Activated T-cell treated with anti-CD3 and anti-CD28 coated beads, Interleukin-2, amount 50 U/mL, for 24 hours (primary cell): Measurements from ENCODE around the gene UGT1A3.
"Not testable (repeated sequence)": the region's sequence is repeated elsewhere in the genome, so short reads cannot be mapped to it uniquely, and the experiment has no call there.

Experiments used
- DNase-seq: peaks from one replicate; pipeline ENCODE4 v3.0.0-alpha.2; 2020
- H3K27ac Mint-ChIP-seq: 2 replicates; pipeline ENCODE4 v1.8.0; 2020; ENCODE audit warnings: mild to moderate bottlenecking, mixed read lengths
- H3K27me3 Mint-ChIP-seq: 2 replicates; pipeline ENCODE4 v1.8.0; 2020; ENCODE audit warnings: mixed read lengths
- H3K36me3 Mint-ChIP-seq: 2 replicates; pipeline ENCODE4 v1.8.0; 2020; ENCODE audit warnings: low read depth, mixed read lengths
- H3K4me1 Mint-ChIP-seq: 2 replicates; pipeline ENCODE4 v1.8.0; 2020; ENCODE audit warnings: low read depth, mixed read lengths
- H3K4me3 Mint-ChIP-seq: 2 replicates; pipeline ENCODE4 v1.8.0; 2020; ENCODE audit warnings: mild to moderate bottlenecking, moderate library complexity, mixed read lengths
- H3K9me3 Mint-ChIP-seq: 2 replicates; pipeline ENCODE4 v1.8.0; 2020; ENCODE audit warnings: mixed read lengths

Gene UGT1A3

DNA sequence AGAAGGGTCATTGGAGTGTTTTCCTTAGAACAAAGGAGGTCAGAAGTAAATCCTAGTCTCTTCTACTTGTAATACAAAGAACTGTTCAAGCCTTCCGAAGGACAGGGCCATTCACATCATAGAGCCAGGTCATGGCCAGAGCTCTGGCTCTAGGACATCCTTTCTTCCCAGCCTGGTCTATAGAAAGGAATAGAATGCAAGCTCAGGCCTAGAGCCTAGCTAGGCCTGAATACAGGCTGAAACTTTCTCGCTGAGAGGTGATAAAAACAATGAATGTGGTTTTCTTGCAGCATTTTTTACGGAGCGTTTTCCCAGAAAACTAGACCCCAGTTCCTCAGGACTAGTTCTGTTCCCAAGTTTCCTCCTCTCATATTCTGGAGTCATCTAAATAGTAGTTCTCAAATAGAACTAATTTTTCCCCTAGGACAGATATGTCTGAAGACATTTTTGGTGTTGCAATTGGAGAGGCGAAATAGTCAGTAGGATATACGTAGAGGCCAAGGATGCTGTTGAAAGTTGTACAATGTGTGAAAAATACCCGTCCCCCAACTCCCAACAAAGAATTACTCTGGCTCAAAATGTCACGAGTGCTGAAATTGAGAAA is 29.3 kb upstream of the UGT1A3 start:
- Mint-ChIP-seq H3K27ac (no peak overlapping the region), H3K9me3 (peaks cover 2% of the 10 kb centered on the region), H3K36me3 (no peaks in the 10 kb centered on the region), H3K27me3 (peaks cover 3% of the 10 kb centered on the region), H3K4me3 (no peak overlapping the region), H3K4me1 (no peaks in the 10 kb centered on the region)
- DNase-seq: no peak

DNA sequence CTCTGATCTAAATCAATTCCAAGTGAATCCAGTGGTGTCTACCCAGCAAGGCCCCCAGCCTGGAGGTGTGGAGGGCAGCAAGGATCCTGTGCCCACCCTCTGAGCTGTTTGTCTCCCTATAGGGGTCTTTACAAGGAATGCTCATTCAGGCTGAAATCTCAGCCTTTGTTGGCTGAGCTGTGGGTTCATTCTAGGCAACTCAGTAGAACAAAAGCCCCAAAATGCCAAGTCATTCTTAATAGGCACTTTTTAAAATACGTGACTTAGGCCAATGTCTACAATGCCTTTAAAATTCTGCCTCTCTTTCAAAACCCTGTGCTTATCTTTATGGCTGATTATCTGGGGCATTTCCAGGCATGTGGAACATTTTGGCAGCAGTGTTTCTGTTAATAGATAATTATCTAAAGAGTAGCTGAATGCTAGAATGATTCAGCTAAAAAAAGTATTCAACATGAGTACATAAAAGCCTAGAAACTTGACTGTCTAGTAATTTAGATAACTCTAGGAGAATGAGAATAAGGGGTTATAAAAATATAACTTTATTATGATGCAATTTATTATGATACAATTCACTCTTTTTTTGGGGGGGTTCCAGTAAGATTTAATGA is 28.7 kb upstream of the UGT1A3 start:
- Mint-ChIP-seq H3K9me3 (peaks cover 2% of the 10 kb centered on the region), H3K4me3 (no peak overlapping the region), H3K36me3 (no peaks in the 10 kb centered on the region), H3K4me1 (no peaks in the 10 kb centered on the region), H3K27me3 (peaks cover 3% of the 10 kb centered on the region), H3K27ac (no peak overlapping the region)
- no peak for DNase-seq

DNA sequence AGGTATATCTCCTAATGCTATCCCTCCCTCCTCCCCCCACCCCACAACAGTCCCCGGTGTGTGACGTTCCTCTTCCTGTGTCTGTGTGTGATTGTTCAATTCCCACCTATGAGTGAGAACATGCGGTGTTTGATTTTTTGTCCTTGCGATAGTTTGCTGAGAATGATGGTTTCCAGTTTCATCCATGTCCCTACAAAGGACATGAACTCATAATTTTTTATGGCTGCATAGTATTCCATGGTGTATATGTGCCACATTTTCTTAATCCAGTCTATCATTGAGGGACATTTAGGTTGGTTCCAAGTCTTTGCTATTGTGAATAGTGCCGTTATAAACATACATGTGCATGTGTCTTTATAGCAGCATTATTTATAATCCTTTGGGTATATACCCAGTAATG is 28.0 kb upstream of the UGT1A3 start:
- not testable (repeated sequence) for H3K27me3 Mint-ChIP-seq, H3K36me3 Mint-ChIP-seq, H3K4me3 Mint-ChIP-seq, H3K27ac Mint-ChIP-seq, DNase-seq, H3K9me3 Mint-ChIP-seq, H3K4me1 Mint-ChIP-seq

DNA sequence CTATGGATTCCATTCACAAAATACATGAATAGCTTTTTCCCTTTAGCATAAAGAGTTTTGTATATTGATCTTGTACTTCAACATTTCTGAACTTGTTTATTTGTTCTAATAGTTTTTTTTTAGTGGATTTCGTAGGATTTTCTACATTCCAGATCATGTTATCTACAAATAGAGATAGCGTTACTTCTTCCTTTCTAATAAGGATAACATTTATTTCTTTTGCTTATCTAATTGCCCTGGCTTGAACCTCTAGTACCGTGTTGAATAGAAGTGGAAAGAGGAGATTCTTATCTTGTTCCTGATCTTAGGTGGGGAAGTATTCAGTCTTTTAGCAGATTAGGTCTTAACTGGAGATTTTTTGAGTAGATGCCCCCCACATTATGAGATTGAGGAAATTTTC is 26.6 kb upstream of the UGT1A3 start:
- Mint-ChIP-seq H3K9me3 (peaks cover 2% of the 10 kb centered on the region), H3K4me1 (no peaks in the 10 kb centered on the region), H3K4me3 (no peak overlapping the region), H3K27ac (no peak overlapping the region), H3K27me3 (peaks cover 3% of the 10 kb centered on the region), H3K36me3 (no peaks in the 10 kb centered on the region)
- DNase-seq: no peak

DNA sequence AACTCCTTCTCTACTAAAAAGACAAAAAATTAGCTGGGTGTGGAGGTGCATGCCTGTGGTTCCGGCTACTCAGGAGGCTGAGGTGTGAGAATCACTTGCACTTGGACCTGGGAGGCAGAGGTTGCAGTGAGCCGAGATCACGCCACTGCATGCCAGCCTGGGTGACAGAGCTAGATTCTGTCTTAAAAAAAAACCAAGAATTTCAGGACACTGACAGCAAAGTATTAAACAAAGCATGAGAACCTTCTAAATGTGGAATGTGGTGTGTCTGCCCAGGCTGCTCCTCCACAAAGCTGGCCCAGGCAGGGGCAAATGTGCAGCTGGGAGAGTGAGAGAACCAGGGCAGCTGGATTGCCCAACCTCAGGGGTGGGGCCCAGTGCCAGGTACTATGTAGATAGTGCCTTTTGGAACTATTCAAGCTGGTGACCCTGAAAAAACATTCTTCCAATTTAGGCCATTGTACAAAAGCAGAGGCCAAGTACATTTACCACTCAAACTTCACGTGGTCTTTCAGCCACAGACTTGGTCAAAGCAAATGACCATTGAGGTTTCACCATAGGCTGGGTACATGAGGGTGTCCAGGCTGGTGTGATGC is 22.8 kb upstream of the UGT1A3 start:
- no peak for DNase-seq

DNA sequence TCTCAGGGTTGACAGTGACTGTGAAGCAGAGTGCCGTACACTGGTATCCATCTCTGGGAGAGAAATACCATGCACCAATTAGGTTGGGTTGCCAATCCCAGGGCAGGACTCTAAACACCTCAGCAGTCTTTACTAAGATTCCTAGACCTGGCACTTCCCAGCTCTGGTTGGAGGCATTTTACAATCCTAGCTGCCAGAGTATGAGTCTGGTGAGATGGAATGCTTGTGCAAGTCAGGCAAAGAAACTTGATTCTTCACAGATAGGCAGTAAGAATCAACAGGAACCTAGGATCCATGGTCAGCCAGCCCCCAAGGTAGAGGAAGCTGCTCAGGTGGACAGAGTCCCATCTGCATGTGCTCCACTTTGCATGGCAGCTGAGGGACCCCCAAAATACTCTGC is 22.1 kb upstream of the UGT1A3 start:
- H3K27ac Mint-ChIP-seq: no peak overlapping the region
- no peaks in the 10 kb centered on the region for H3K36me3 Mint-ChIP-seq
- DNase-seq: no peak

More for the DNA sequence above, 22.8 kb upstream of the UGT1A3 start:
- no peaks in the 10 kb centered on the region for H3K4me1 Mint-ChIP-seq
- no peak overlapping the region for H3K4me3 Mint-ChIP-seq
- no peaks in the 10 kb centered on the region for H3K36me3 Mint-ChIP-seq
- H3K27me3 Mint-ChIP-seq: peaks cover 4% of the 10 kb centered on the region
- H3K9me3 Mint-ChIP-seq: peaks cover 2% of the 10 kb centered on the region
- no peak overlapping the region for H3K27ac Mint-ChIP-seq

DNA sequence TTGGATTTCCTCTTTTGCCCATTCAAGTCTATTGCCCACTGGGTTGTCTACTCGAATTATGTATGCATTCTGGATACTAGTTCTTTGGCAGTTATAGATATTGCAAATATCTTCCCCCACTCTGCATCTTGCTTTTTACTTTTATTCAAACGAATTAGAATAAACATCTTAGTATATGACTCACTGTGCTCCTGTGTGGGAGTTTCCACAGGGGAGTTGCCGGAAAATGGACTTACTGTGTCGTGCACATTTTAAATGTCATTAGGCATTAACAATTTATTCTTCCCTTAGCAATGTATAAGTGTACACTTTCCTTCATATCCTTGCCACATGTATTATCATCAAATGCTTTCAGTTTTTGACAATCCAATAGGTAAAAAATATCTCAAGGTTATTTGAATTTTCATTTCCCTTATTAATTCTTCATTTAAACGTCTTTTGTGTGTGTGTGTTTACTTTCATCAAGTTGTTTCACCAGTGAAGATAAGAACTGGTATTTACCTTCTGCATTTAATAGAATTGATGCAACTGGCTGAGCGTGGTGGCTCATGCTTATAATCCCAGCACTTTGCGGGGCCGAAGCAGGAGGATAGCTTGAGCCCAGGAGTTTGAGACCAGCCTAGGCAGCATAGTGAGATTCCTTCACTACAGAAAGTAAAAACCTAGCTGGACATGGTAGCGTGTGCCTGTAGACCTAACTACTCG is 20.8 kb upstream of the UGT1A3 start:
- no peak for DNase-seq
- no peaks in the 10 kb centered on the region for H3K36me3 Mint-ChIP-seq
- no peaks in the 10 kb centered on the region for H3K4me1 Mint-ChIP-seq
- H3K9me3 Mint-ChIP-seq: peaks cover 2% of the 10 kb centered on the region
- H3K27me3 Mint-ChIP-seq: peaks cover 22% of the 10 kb centered on the region
- H3K27ac Mint-ChIP-seq: no peak overlapping the region
- no peak overlapping the region for H3K4me3 Mint-ChIP-seq

More for the DNA sequence above, 22.1 kb upstream of the UGT1A3 start:
- H3K4me3 Mint-ChIP-seq: no peak overlapping the region
- no peaks in the 10 kb centered on the region for H3K4me1 Mint-ChIP-seq
- H3K9me3 Mint-ChIP-seq: peaks cover 2% of the 10 kb centered on the region
- peaks cover 11% of the 10 kb centered on the region for H3K27me3 Mint-ChIP-seq

DNA sequence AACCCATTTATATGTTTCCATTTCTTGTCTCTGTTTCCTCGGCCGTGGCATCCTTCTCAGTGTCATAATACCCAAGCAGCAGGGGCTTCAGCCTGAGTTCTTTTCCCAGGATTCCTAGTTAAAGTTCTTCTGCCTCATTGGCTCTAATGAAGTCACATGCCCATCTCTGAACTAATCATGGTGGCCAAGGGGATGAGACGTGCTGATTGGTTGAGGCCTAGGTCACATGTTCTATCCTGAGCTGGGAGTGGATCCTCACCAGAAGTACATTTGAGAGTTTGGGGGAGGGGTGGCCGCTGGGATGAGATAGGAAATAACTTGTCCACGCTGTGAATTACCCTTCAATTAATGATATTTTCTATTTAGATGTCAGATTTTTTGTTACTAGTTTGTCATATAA is 19.9 kb upstream of the UGT1A3 start:
- no peak for DNase-seq
- H3K9me3 Mint-ChIP-seq: no peaks in the 10 kb centered on the region
- no peak overlapping the region for H3K4me3 Mint-ChIP-seq
- H3K27me3 Mint-ChIP-seq: peaks cover 29% of the 10 kb centered on the region
- no peak overlapping the region for H3K27ac Mint-ChIP-seq
- no peaks in the 10 kb centered on the region for H3K36me3 Mint-ChIP-seq
- no peaks in the 10 kb centered on the region for H3K4me1 Mint-ChIP-seq

DNA sequence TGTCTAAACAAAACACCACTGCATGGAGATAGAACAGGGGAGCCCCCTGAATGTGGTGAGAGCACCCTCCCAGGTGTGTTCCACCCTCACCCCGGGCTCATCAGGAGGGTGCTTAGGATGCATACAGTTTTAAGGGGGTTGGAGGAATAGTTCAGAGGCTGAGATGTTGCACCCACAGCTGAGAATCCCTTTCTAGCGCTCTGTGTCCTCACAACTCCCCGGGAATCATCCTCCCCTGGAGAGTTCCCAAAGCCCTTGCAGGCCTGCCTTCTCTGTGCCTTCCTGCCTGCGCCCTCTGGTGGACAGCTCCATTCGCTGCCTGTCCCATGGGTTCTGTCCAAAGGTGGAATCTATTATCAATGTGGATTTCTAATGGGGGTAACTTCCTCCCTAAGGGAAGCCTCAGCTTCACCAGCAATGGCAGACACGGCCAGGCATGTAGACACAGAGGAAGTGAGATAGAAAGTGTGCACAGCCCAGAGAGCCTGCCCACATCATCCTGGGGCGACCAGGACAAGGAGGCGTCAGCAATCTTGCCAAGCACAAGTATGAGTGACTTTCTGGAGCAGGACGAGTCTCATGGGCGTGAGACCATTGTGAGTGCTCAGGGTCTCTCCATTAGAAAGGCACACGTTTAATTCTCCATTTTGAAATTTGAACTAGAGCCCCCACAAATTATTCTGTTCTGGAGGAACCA is 17.4 kb upstream of the UGT1A3 start:
- no peak overlapping the region for H3K27ac Mint-ChIP-seq
- peaks cover 37% of the 10 kb centered on the region for H3K27me3 Mint-ChIP-seq
- no peaks in the 10 kb centered on the region for H3K9me3 Mint-ChIP-seq
- DNase-seq: peak; percentile 73
- peaks cover 2% of the 10 kb centered on the region for H3K4me1 Mint-ChIP-seq
- no peak overlapping the region for H3K4me3 Mint-ChIP-seq
- H3K36me3 Mint-ChIP-seq: no peaks in the 10 kb centered on the region

DNA sequence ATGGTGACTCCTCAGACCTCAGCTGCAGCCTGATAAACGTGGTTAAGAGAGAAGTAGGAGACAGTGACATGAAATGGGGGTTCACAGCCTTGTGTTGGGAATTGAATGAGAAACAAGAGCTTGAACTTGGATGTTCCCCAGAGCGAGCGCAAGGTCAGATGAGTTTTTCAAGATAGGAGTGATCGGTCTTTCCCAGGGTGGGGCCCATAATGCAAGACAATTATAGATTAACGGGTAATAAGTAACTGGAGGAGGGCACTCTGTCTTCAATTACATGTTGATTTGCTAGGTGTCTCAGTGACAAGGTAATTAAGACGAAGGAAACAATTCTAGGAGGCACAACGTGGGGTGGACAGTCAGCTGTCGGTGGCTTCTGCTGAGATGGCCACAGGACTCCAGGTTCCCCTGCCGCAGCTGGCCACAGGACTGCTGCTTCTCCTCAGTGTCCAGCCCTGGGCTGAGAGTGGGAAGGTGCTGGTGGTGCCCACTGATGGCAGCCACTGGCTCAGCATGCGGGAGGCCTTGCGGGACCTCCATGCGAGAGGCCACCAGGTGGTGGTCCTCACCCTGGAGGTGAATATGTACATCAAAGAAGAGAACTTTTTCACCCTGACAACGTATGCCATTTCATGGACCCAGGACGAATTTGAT is 16.1 kb upstream of the UGT1A3 start, which contains the start of gene UGT1A5:
UGT1A5 (plus strand) TSS at position 297 of the 651 bp plus-strand sequence; CDS start at position 382, 85 bp downstream.
- no peak for DNase-seq
- Mint-ChIP-seq H3K4me1 (peaks cover 2% of the 10 kb centered on the region), H3K27ac (no peak within 1 kb of the TSS), H3K36me3 (no peaks in the 10 kb centered on the region), H3K9me3 (no peaks in the 10 kb centered on the region), H3K4me3 (no peak within 1 kb of the TSS), H3K27me3 (peaks cover 46% of the 10 kb centered on the region)

DNA sequence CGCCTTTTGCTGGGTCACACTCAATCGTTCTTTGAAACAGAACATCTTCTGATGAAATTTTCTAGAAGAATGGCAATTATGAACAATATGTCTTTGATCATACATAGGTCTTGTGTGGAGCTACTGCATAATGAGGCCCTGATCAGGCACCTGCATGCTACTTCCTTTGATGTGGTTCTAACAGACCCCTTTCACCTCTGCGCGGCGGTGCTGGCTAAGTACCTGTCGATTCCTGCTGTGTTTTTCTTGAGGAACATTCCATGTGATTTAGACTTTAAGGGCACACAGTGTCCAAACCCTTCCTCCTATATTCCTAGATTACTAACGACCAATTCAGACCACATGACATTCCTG is 15.6 kb upstream of the UGT1A3 start:
- H3K4me1 Mint-ChIP-seq: peaks cover 2% of the 10 kb centered on the region
- H3K36me3 Mint-ChIP-seq: no peaks in the 10 kb centered on the region
- no peak for DNase-seq
- H3K9me3 Mint-ChIP-seq: no peaks in the 10 kb centered on the region
- no peak overlapping the region for H3K27ac Mint-ChIP-seq
- H3K4me3 Mint-ChIP-seq: no peak overlapping the region
- peaks cover 48% of the 10 kb centered on the region for H3K27me3 Mint-ChIP-seq

DNA sequence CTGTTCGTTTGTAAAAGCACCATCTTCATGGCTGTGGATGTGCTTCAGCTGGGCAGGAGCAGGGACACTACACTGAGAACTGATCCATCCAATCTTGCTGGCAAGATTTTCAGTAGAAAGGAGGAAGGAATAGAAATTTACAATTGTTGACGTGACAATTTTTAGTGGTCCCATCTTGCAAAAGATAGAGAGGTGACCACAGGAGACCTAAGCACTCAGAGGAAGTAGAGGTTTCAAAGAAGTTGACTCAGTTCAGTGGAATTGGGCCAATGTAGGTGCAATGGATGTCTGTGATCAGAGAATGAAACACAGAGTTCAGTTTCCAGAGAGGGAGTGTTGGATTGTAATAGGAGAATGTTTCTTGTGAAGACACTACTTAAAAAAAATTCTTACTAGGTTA is 14.7 kb upstream of the UGT1A3 start:
- Mint-ChIP-seq H3K27me3 (peaks cover 49% of the 10 kb centered on the region), H3K9me3 (no peaks in the 10 kb centered on the region), H3K4me1 (peaks cover 2% of the 10 kb centered on the region), H3K4me3 (no peak overlapping the region), H3K27ac (no peak overlapping the region), H3K36me3 (no peaks in the 10 kb centered on the region)
- DNase-seq: no peak

DNA sequence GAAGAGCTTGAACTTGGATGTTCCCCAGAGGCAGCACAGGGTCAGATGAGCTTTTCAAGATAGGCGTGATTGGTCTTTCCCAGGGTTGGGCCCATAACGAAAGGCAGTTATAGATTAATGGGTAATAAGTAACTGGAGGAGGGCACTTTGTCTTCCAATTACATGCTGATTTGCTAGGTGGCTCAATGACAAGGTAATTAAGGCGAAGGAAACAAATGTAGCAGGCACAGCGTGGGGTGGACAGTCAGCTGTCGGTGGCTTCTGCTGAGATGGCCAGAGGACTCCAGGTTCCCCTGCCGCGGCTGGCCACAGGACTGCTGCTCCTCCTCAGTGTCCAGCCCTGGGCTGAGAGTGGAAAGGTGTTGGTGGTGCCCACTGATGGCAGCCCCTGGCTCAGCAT is 10.3 kb upstream of the UGT1A3 start, which contains the start of gene UGT1A4:
UGT1A4 (plus strand) TSS at position 185 of the 400 bp plus-strand sequence; CDS start at position 270, 85 bp downstream.
- H3K9me3 Mint-ChIP-seq: no peaks in the 10 kb centered on the region
- H3K27ac Mint-ChIP-seq: no peak within 1 kb of the TSS
- H3K4me1 Mint-ChIP-seq: peaks cover 2% of the 10 kb centered on the region
- H3K27me3 Mint-ChIP-seq: peaks cover 44% of the 10 kb centered on the region
- DNase-seq: no peak
- no peaks in the 10 kb centered on the region for H3K36me3 Mint-ChIP-seq
- H3K4me3 Mint-ChIP-seq: no peak within 1 kb of the TSS
